Tongue (tissue), 2 donors: ENCODE measurements around the gene MSH4. TPM values are rescaled to one million over a fixed set of nuclear protein-coding genes. Genes with fewer than 3 reads are reported as not detected.
"Not testable (repeated sequence)": the region's sequence is repeated elsewhere in the genome, so short reads cannot be mapped to it uniquely, and the experiment has no call there.

ENCODE experiments used
- DNase-seq: peaks from one replicate; pipeline ENCODE4 v3.0.0-alpha.2; 2015
- total RNA-seq: library from RNA; depleted of rRNA; stranded (reverse); fragments of >200 nt; gene quantifications from one replicate; pipeline ENCODE4 v1.2.3, GENCODE V29; 2014

The MSH4 gene
- total RNA-seq, 1 donor from 2014 or later, result 0.51 TPM

DNA sequence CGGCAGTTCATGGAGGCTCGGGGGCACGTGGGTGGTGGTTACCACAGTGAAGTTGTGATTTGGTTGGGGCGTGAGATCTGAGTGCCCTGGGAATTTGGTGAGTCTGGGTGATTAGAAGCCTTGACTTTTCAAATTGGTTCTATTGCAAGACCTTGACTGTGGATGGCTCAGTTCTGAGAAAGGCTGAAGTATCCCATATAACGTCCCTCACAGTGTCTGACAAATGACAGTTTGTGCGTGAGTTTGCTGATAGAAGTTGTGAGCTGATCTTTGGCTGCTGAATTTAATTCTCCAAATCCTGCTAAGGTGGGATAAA is 549 bp downstream of the MSH4 start:
- no peak for DNase-seq

DNA sequence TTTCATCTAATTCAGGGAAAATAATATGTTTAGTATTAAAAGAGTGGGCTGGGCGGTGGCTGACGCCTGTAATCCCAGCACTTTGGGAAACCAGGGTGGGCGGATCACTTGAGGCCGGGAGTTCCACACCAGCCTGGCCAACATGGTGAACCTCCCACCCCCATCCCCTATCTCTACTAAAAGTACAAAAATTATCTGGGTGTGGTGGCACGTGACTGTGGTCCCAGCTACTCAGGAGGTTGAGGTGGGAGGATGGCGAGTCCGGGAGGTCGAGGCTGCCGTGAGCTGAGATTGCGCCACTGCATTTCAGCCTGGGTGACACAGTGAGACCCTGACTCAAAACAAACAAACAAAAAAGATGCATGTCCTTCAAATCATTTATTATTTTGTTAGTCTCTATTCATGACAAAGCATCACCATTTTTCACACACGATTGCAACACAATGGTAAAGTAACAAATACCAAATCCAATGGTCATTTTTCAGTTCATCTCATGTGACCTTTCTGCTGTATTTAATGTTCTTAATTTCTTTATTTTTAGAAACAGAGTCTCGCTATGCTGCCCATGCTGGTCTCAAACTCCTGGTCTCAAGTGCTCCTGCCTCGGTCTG is 1.0 kb downstream of the MSH4 start:
- no peak for DNase-seq

DNA sequence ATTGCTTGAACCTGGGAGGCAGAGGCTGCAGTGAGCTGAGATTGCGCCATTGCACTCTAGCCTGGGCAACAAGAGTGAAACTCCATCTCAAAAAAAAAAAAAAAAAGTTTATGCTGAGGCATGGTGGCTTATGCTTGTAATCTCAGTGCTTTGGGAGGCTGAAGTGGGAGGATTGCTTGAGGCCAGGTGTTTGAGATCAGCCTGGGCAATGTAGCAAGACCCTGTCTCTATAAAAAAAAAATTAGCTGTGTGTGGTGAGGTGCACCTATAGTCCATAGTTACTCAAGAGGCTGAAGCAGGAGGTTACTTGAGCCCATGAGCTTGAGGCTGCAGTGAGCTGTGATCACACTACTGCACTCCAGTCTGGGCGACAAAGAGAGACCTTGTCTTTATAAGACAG is 4.8 kb downstream of the MSH4 start:
- DNase-seq, result not testable (repeated sequence)

DNA sequence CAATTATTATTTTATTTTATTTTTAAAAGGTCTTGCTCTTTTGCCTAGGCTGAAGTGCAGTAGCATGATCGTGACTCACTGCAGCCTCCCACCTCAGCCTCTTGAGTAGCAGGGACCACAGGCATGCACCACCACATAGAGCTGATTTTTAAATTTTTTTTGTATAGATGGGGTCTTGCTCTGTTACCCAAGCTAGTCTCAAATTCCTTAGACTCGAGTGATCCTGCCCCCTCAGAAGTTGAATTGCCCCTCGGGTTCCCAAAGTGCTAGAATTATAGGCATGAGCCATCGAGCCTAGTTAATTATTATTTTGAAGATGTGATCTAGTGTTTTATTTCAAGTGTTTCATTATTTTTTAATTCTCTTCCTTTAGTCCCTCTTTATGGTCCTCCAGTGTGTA is 12.2 kb downstream of the MSH4 start:
- DNase-seq, result no peak

DNA sequence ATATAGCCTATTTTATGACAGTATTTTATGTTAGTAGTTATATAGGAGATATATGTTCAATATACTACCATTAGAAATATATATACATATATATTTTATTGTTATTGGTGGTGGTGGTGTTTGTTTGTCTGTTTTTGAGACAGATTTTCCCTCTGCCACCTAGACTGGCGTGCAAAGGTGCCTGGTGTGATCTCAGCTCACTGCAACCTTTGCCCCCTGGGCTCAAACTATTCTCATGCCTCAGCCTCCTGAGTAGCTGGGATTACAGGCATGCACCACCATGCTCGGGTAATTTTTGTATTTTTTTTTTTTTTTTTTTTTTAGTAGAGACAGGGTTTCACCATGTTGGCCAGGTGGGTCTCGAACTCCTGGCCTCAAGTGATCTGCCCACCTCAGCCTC is 13.4 kb downstream of the MSH4 start:
- not testable (repeated sequence) for DNase-seq

DNA sequence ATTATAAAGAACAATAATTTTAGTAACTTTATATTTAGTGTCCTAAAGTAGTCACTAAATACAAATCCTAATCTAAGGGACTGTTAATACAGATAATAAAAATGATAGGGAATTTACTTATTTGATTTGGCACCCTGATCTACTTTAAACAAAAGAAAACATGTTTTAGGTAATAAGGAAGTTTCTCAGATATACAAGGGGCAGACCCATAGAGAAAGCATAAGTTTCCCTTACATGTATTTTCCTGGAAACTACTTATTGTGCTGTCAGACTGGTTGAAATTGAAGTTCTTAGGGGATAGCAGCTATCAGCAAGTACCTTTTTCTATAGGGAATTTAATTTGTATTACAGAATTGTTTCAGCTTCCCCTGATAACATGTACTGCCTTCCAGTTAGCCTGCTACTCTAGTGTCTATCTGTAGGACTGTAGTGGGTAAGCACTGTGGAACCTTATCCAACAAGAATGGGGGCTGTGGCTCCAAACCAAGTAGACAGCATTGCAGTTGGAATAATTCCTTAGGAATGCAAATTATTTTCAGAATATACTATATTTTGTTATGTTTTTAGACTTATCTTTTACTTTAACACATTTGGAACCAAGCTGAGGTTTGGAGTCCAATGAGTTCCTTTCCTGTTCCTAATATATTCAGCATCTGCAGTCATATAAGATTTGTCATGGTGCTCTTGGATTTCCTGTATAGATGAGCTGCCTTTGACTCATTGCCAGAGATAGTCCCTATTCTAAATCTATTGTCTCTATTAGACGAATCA is 14.7 kb downstream of the MSH4 start:
- no peak for DNase-seq

DNA sequence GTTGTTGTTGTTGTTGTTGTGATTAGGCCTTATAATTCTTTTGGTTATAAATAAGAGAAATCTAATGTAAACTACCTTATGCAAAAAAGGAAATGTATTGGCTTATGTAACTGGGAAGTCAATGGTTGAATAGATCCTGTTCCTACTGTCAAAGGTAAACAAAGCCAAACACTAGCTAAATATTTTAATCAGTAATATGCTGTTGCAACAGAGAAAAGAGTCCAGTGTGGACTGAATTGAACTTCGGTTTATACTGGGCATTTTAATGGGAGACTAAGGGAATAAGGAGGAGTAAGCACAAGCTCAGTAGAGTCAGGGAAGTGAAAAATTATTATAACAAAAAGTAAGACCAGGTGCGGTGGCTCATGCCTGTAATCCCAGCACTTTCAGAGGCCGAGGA is 15.4 kb downstream of the MSH4 start:
- DNase-seq, result no peak

DNA sequence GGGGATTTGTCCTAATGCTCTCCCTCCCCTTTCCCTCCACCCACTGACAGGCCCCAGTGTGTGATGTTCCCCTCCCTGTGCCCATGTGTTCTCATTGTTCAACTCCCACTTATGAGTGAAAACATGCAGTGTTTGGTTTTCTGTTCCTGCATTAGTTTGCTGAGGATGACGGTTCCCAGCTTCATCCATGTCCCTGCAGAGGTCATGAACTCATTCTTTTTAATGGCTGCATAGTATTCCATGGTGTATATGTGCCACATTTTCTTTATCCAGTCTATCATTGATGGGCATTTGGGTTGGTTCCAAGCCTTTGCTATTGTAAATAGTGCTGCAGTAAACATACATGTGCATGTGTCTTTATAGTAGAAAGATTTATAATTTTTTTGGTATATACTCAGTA is 26.9 kb downstream of the MSH4 start:
- not testable (repeated sequence) for DNase-seq

DNA sequence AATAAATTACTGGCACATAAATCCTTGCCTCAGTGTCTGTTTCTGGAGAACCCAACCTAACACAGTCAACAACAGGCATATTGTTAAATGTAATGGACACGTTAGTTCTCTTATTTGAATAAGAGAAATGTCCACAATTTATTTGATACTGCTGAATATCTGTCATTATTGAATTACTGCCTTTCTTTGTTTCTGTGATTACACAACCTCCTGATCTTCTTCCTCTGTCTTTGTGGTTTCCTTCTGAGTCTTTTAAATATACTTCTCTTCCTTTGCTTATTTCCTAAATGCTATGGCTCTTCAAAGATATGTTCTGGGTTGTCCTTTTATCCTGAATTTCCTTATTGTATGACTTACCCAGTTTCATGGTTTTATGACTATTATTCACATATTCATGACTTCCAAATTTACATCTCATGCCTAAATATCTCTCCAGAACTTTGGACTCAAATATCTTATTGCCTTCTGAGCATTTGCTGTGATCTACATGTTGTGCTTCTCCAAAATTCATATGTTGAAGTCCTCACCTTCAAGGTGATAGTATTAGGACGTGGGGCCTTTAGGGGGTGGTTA is 39.9 kb downstream of the MSH4 start:
- DNase-seq, result no peak

DNA sequence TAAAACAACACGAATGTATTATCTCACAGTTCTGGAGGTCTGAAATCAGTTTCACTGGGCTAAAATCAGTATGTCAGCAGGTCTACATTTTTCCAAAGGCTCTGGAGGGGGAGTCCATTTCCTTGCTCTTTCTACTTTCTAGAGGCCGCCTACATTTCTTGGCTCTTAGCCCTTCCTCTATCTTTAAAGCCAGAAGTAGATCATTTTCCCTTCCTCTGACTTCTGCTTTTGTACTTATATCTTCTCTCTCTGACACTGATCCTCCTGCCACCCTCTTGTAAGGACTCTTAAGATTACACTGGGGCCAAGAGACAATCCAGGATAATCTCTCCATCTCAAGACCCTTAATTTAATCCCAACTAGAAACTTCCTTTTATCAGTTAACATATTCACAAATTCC is 41.4 kb downstream of the MSH4 start:
- DNase-seq, result no peak

DNA sequence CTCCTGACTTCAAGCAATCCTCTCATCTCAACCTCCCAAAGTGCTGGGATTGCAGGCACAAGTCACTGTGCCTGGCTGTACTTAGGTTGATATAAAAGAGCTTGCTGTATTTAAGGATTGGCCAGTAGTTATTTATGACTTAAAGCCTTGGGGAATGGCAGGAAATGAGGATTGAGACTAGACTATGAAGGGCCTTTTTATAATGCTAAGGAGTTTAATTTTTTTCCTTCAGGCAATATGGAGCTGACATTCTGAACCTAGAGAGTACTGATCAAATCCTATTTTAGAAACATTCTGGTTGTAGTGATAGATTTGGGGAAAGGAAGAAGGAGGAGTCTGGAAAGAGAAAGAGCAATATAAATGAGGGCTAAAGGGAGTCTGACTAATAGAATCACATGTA is 44.7 kb downstream of the MSH4 start:
- no peak for DNase-seq

DNA sequence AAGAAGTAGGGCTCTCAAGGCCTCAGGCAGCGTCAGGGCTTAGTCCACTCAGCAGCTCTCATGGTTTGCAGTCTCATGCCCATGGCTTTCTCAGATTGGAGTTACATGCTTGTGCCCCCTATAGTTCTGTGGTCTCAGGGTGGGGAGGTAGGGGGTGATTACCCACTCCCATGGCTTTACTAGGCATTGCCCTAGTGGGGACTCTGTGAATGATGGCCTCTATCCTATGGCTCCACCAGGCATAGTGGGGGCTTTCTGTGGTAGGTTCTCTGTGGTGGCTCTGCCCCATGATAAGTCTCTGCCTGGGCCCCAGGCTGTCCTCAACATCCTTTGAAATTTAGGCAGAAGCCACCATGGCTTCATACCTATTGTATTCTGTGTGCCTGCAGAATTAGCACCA is 48.9 kb downstream of the MSH4 start:
- DNase-seq, result no peak

DNA sequence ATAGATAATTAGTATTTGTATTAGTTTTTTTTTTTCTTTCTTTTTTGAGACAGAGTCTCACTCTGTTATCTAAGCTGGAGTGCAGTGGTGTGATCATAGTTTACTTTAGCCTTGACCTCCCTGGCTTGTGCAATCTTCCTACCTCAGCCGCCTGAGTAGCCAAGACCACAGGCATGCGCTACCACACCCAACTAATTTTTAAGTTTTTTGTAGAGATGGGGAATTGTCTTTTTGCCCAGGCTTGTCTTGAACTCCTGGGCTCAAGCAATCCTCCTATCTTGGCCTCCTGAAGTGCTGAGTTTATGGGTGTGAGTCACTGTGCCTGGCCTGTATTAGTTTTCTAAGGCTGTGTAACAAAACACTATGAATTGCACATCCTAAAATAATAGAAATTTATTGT is 58.3 kb downstream of the MSH4 start:
- DNase-seq, result no peak

DNA sequence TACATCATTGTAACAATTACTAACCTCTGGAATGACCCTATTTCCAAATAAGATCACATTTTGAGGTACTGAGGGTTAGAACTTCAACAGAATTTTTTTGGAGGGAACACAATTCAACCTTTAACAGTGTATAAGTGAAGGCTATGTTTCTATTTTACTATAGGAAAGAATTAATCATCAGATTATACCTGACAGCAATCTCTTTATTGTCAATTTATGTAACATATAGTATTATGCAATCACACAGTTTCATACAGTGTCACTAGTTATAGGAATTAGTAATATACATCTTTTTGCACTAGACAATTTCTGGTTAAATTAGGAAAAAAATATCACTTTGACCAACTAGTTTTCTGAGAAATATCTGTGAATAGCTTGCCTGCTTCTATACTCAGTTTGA is 59.1 kb downstream of the MSH4 start:
- no peak for DNase-seq

DNA sequence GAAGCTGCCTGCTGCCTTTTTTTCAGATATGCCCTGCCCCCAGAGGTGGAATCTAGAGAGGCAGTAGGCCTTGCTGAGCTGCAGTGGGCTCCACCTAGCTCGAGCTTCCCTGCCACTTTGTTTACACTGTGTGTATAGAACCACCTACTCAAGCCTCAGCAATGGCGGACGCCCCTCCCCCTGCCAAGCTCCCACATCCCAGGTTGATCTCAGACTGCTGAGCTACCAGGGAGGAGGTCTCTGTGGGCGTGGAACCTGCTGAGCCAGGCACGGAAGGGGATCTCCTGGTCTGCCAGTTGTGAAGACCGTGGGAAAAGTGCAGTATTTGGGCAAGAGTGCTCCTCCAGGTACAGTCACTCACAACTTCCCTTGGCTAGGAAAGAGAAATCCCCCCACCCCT is 65.1 kb downstream of the MSH4 start:
- no peak for DNase-seq

DNA sequence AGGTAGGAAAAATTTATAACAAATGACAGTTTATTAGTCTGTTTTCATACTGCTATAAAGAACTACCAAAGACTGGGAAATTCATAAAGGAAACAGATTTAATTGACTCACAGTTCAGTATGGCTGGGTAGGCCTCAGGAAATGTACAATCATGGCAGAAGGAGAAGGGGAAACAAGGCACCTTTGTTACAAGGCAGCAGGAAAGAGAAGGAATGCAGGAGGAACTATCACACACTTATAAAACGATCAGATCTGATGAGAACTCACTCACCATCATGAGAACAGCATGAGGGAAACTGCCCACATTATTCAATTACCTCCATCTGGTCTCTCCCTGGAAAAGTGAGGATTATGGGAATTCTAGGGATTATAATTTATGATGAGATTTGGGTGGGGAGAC is 74.3 kb downstream of the MSH4 start:
- no peak for DNase-seq

DNA sequence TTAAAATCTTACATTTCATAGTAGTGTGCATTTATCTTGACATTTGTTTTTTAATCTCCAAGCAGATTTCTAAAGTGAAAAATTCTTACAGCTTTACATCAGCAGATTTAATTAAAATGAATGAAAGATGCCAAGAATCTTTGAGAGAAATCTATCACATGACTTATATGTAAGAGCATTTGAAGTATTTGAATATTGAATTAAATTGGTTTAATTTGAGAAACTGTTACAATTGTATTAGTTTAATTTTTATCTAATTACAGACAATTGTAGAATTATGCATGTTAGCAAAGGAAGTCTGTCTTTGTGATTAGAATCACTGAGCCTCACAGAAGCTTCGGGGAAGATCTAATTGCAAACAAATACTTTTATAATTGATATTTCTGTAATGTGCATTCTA is 83.3 kb downstream of the MSH4 start:
- DNase-seq, result no peak

DNA sequence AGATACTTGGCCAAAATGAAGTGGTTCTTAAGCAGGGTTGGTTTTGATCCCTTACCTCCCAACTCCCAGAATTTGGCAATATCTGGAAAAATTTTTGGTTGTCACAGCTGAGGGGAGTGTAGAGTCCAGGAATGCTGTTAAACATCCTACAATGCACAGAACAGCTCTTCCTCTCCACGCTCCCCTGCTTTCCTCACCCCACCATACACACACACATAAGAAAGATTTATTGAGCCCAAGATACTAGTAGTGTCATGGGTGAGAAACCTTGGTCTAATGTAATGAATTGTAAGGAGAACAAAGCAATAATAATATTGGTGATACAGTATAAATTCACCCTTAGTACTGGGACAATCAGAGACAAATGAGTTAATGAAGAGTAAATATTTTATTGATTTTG is 87.8 kb downstream of the MSH4 start:
- DNase-seq, result no peak

DNA sequence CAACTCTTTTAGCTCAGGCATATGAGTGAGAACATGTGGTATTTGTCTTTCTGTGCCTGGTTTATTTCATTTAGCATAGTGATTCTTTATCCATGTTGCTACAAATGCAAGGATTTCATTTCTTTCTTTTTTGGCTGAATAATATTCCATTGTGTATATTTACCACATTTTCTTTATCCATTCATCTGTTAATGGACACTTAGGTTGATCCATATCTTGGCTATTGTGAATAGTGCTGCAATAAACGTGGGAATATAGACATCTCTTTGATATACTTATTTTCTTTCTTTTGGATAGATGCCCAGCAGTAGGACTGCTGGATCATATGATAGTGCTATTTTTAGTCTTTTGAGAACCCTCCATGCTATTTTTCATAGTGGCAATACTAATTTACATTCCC is 104.7 kb downstream of the MSH4 start:
- no peak for DNase-seq

DNA sequence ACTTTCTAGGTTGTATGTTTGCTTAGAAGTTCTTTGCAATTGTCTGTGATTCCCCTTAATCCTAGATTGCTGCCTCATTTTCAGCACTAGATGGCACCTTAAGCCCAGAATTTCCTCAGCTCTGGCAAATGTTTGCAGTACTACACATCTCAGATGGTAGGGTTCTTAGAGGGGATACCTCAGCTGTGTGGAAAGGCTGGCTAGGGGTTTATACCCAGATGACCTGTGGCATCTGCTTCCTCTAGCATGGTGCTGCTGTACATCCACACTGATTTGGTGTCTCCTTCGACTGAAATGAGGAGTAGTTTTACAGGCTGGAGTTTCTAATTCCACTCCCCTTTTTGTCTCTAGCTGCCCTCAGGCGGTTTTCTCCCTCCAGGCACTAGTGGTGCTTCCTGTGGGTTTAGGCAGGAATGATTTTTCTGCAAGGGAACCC is 112.1 kb downstream of the MSH4 start:
- DNase-seq, result peak; percentile 51

DNA sequence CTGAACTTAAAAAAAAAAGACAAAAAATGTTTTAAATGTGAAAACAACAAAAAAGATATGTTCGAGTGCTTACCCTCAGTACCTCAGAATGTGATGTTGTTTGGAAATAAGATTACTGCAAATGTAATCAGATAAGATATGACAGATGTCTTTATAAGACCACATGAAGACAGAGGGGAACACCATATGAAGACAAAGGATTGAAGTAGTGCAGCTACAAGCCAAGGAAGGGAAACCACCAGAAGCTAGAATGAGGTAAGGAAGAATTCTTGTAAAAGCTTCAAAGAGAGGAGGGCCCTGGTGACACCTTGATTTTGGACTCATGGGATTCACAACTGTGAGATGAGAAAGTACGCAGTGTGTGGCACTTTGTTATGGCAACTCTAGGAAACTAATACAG is 120.2 kb downstream of the MSH4 start:
- no peak for DNase-seq

DNA sequence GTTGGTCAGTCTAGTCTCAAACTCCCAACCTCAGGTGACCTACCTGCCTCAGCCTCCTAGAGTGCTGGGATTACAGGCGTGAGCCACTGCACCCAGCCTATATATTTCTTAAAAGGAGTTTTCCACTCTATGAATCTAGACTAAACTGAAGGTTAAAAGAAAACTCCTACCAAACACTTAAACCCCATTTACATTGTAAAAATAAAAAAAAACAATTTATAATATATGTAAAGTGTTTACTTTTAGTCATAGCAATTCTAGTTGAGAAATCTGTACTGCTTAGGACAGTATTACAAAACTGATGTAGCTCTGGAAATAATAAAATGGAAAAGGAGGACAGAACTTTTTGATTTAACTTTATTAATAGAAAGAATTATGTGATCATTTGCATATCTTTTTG is 126.0 kb downstream of the MSH4 start:
- DNase-seq, result no peak

DNA sequence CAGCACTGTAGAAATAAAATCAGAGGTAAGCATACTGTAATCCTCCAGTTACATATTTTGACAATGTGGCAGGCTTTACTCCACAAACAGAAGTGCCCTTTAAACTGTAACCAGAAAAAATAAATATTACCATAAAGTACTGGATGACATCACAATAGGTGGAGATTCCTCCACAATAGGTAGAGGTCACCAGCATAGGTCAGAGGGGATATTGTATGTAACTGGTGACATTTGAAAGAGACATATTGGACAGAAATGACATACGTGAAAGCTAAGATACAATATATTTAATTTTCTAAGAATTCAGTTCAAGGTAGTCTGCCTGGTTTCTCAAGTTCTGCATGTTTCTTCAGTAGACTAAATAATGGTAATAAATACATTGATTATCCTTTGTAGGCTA is 135.6 kb downstream of the MSH4 start, which contains the start of gene ASB17:
Gene ASB17, minus strand, starts transcription at position 101 of the 400 bp plus-strand sequence. CDS start 113 bp downstream, outside the sequence.
- DNase-seq, result no peak

DNA sequence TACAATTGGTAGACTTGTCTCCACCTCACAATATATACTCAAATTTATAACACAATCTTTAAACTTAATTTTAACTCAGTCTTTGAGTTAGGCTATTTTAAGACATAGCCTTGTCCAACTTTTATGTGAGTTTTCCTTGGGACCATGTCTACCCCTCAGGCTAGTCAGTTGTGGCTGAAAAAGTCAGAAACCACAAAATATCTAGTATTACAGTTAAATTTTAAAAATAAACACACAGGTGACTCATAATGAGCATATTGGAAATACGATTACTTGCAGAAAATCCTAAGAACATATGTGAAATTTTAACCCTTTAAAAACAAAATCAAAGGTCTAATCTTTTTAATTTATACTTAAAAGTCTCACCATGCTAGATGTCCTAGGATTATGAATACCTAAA is 140.4 kb downstream of the MSH4 start:
- DNase-seq, result no peak
